GM12875 (cell line): ENCODE results near the gene FAM168A.

Source experiments
- H3K4me3 ChIP-seq: one replicate; pipeline ENCODE4 v1.5.1; 2011; ENCODE audit warnings: low read depth, low read length, control low read depth
- CTCF ChIP-seq: IDR thresholded peaks from 2 replicates; pipeline ENCODE4 v1.5.1; 2011; ENCODE audit warnings: low read depth, mild to moderate bottlenecking, control low read depth, inconsistent platforms, low read length, moderate library complexity, borderline replicate concordance; ENCODE audit not compliant: insufficient read depth

FAM168A gene

GRCh38 chr11:73410627-73411026 lies 187.3 kb downstream of the FAM168A start:
- no peak for TF ChIP-seq CTCF

GRCh38 chr11:73409431-73409830 lies 188.5 kb downstream of the FAM168A start:
- no peak for TF ChIP-seq CTCF
- no peak overlapping the region for H3K4me3 ChIP-seq

More at GRCh38 chr11:73410627-73411026, 187.3 kb downstream of the FAM168A start:
- no peak overlapping the region for H3K4me3 ChIP-seq

- no peak overlapping the region for H3K4me3 ChIP-seq
- no peak for TF ChIP-seq CTCF
Observed at GRCh38 chr11:73406619-73407018, 191.3 kb downstream of the FAM168A start.

GRCh38 chr11:73406131-73406530 lies 191.8 kb downstream of the FAM168A start:
- TF ChIP-seq CTCF: no peak
- H3K4me3 ChIP-seq: no peak overlapping the region

- TF ChIP-seq CTCF: no peak
- no peak overlapping the region for H3K4me3 ChIP-seq
Observed at GRCh38 chr11:73405146-73405510, 192.8 kb downstream of the FAM168A start.

- no peak for TF ChIP-seq CTCF
- no peak overlapping the region for H3K4me3 ChIP-seq
Observed at GRCh38 chr11:73404506-73405145, 193.3 kb downstream of the FAM168A start.

- H3K4me3 ChIP-seq: no peak overlapping the region
- TF ChIP-seq CTCF: peak; percentile 30; the same call in 1 of the 2 replicates
Observed at GRCh38 chr11:73404048-73404447, 193.9 kb downstream of the FAM168A start.
